K562 (cell line): ENCODE measurements around the gene RAB6B. TPM values are rescaled to one million over a fixed set of nuclear protein-coding genes. Genes with fewer than 3 reads are reported as not detected.

Source experiments
- ATAC-seq: fragments of 200-7000 bp; cut with Tn5 transposase; 3 replicates; pipeline ENCODE4 v1.9.1; 2020; ENCODE audit warnings: moderate library complexity
- BruUV-seq: library from RNA; stranded (reverse); fragments of 400-500 nt; replicated peaks from 2 replicates; lab custom pipeline; 2021; lab: Mats Ljungman, UMichigan
- CTCF ChIA-PET: fragments of 300-600 bp; formaldehyde crosslinking; extraction: SDS; loops from one replicate; lab custom pipeline; 2021; ENCODE audit warnings: low intra/inter-chr PET ratio; lab: Yijun Ruan, JAX
- POLR2A ChIA-PET: fragments of 300-600, 350-650 bp; sonication (Branson Sonifier 250); formaldehyde crosslinking; extraction: SDS; loops from one replicate; lab custom pipeline; 2021; ENCODE audit warnings: antibody characterized with exemption, inconsistent platforms; lab: Yijun Ruan, JAX
- DNase-seq, 4 experiments: peaks; one replicate each; pipeline versions ENCODE4 v3.0.0 to v3.0.0-alpha.2; 2011 to 2018; ENCODE audit warnings: low spot score in 3 of 4, mixed read lengths in 3 of 4; ENCODE audit errors: extremely low read depth in 1 of 4
- FAIRE-seq: peaks from 2 replicates; lab custom pipeline; 2011; peaks lifted over from hg19 to GRCh38; lab: Jason Lieb, UNC
- H2AFZ ChIP-seq: 2 replicates; pipeline ENCODE4 v1.6.0; 2011; ENCODE audit warnings: low read depth, low read length, control low read depth, inconsistent platforms
- H3K27ac ChIP-seq: fragments of 200-600 bp; 3 replicates; pipeline ENCODE4 v1.8.0; 2011; ENCODE audit warnings: low read depth, mild to moderate bottlenecking, control low read depth, inconsistent platforms, low read length, moderate library complexity, mixed read lengths; ENCODE audit errors: extremely low read depth
- H3K27me3 ChIP-seq, 2 experiments: fragments of 300-600 bp in 1 of 2; 2 replicates in 1 of 2; 3 replicates in 1 of 2; pipeline versions ENCODE4 v1.6.0 to v1.8.0; 2011; ENCODE audit warnings: inconsistent platforms in 2 of 2, low read length in 2 of 2, mild to moderate bottlenecking in 1 of 2, mixed read lengths in 1 of 2, moderate library complexity in 1 of 2; ENCODE audit not compliant: control insufficient read depth in 2 of 2, insufficient read depth in 2 of 2
- H3K36me3 ChIP-seq: fragments of 300-600 bp; 3 replicates; pipeline ENCODE4 v1.8.0; 2011; ENCODE audit warnings: mild to moderate bottlenecking, low read length, inconsistent platforms; ENCODE audit not compliant: control insufficient read depth, insufficient read depth
- H3K4me1 ChIP-seq, 2 experiments: fragments of 200-600 bp in 1 of 2; replicated peaks in 1 of 2; 2 replicates in 1 of 2; 3 replicates in 1 of 2; pipeline versions ENCODE4 v1.5.1 to v1.8.0; 2011; ENCODE audit warnings: inconsistent platforms in 2 of 2, low read length in 2 of 2, mild to moderate bottlenecking in 1 of 2, mixed read lengths in 1 of 2, moderate library complexity in 1 of 2; ENCODE audit not compliant: control insufficient read depth in 2 of 2, insufficient read depth in 2 of 2
- H3K4me2 ChIP-seq: 2 replicates; pipeline ENCODE4 v1.6.1; 2011; ENCODE audit warnings: low read length, control low read depth, inconsistent platforms, mixed read lengths; ENCODE audit not compliant: insufficient read depth
- H3K4me3 ChIP-seq: fragments of 200-600 bp; sonication (generic), shearing (Covaris generic); 2 replicates; pipeline ENCODE4 v1.5.1; 2016; ENCODE audit warnings: control low read depth, inconsistent platforms
- H3K79me2 ChIP-seq: fragments of 200-600 bp; 3 replicates; pipeline ENCODE4 v1.8.0; 2011; ENCODE audit warnings: low read length, inconsistent platforms; ENCODE audit not compliant: control insufficient read depth, insufficient read depth
- H3K9ac ChIP-seq, 2 experiments: 2 replicates each; pipeline versions ENCODE4 v1.6.0 to v1.6.1; 2011; ENCODE audit warnings: low read depth in 2 of 2, low read length in 2 of 2, control low read depth in 1 of 2, inconsistent platforms in 1 of 2, mild to moderate bottlenecking in 1 of 2, mixed read lengths in 1 of 2; ENCODE audit not compliant: insufficient read depth in 1 of 2
- H3K9me1 ChIP-seq: one replicate; pipeline ENCODE4 v1.6.0; 2011; ENCODE audit warnings: inconsistent platforms, mild to moderate bottlenecking, low read length, moderate library complexity; ENCODE audit not compliant: control insufficient read depth, insufficient read depth
- H3K9me3 ChIP-seq: replicated peaks from 2 replicates; pipeline ENCODE4 v1.5.1; 2011; ENCODE audit warnings: low read depth, low read length, inconsistent platforms; ENCODE audit not compliant: control insufficient read depth, insufficient read depth
- H4K20me1 ChIP-seq: replicated peaks from 2 replicates; pipeline ENCODE4 v1.6.1; 2011; ENCODE audit warnings: low read length, inconsistent platforms, mixed read lengths; ENCODE audit not compliant: control insufficient read depth, insufficient read depth
- POLR2H ChIP-seq: IDR thresholded peaks from 2 replicates; pipeline ENCODE4 v1.6.1; 2016; ENCODE audit warnings: missing genetic modification characterization, low read depth, mild to moderate bottlenecking, control low read depth, missing compliant biosample characterization, moderate library complexity
- RAD21 ChIP-seq, 2 experiments: fragments of 250-450 bp in 1 of 2; fragments of 450-650 bp in 1 of 2; sonication (Bioruptor Pico) in 1 of 2; formaldehyde crosslinking in 1 of 2; IDR thresholded peaks in 1 of 2; conservative IDR thresholded peaks in 1 of 2; 2 replicates each; pipeline versions ENCODE4 v1.4.0 to v1.8.0; 2020 to 2022; ENCODE audit warnings: mild to moderate bottlenecking in 2 of 2, moderate library complexity in 1 of 2
- RBM17 ChIP-seq: fragments of 200-400 bp; formaldehyde crosslinking; IDR thresholded peaks from 2 replicates; pipeline ENCODE4 v1.6.1; 2017; ENCODE audit warnings: low read depth, mild to moderate bottlenecking, low read length, borderline replicate concordance
- ZFP1 ChIP-seq: fragments of 450-650 bp; formaldehyde crosslinking; IDR thresholded peaks from 2 replicates; pipeline ENCODE4 v1.4.0; 2020; ENCODE audit warnings: mild to moderate bottlenecking, mixed read lengths
- WGBS: fragments of 100-300 bp; shearing (Covaris generic); methylation state at CpG from one replicate; pipeline ENCODE4 v1.1.6; 2016; ENCODE audit warnings: low coverage, mixed read lengths; ENCODE audit not compliant: insufficient coverage; ENCODE audit errors: missing lambda C conversion rate; 5-methylcytosine and 5-hydroxymethylcytosine counted together
- in situ Hi-C: fragments of 300-500 bp; cut with MboI; formaldehyde crosslinking; loops from 4 replicates; pipeline ENCODE4 v1.15.0; 2018; ENCODE audit warnings: inconsistent platforms, mixed read lengths
- intact Hi-C: fragments of 100-400 bp; cut with micrococcal nuclease; formaldehyde crosslinking; loops from 2 replicates; pipeline ENCODE4 v1.14.2; 2022
- polyA plus RNA-seq, 8 experiments: library from polyadenylated mRNA; depleted of rRNA in 4 of 8; stranded (reverse) in 5 of 8; unstranded in 3 of 8; fragments of >200 nt; fragmentation: Nextera tagmentation in 2 of 8; fragmentation: Illumina TruSeq in 1 of 8; extraction: Ambion mirVana in 2 of 8; extraction: Trizol in 1 of 8; gene quantifications; 2 replicates each; pipeline versions ENCODE4 v1.2.1 to v1.2.3, GENCODE V29; 2011 to 2014; ENCODE audit warnings: inconsistent platforms in 1 of 8, missing spikeins in 1 of 8
- total RNA-seq, 7 experiments: library from RNA; depleted of rRNA in 6 of 7; stranded (reverse); fragments of >200 nt in 6 of 7; fragmentation: Illumina TruSeq in 2 of 7; extraction: Trizol in 2 of 7; gene quantifications; 2 replicates each; pipeline versions ENCODE4 v1.2.1 to v1.2.3, GENCODE V29; 2011 to 2021; ENCODE audit warnings: low replicate concordance in 1 of 7
- TF ChIP-seq, protein P1 (sequence below), 2 experiments: fragments of 450-650 bp; formaldehyde crosslinking in 1 of 2; IDR thresholded peaks; 2 replicates each; pipeline versions ENCODE4 v1.4.0 to v1.6.1; 2014 to 2020; ENCODE audit warnings: mild to moderate bottlenecking in 2 of 2, borderline replicate concordance in 1 of 2, low read depth in 1 of 2
- TF ChIP-seq, protein P2 (sequence below): sonication (generic); formaldehyde crosslinking; IDR thresholded peaks from 2 replicates; pipeline ENCODE4 v1.8.1; 2023; ENCODE audit warnings: mild to moderate bottlenecking, missing genetic modification reagents

The RAB6B gene
- total and polyA plus RNA-seq, 9 of the 15 experiments (the other 6 are each of a cell fraction or from before 2014, with no cell fraction given), result 0.60 to 18.1 (median 1.5) TPM

DNA sequence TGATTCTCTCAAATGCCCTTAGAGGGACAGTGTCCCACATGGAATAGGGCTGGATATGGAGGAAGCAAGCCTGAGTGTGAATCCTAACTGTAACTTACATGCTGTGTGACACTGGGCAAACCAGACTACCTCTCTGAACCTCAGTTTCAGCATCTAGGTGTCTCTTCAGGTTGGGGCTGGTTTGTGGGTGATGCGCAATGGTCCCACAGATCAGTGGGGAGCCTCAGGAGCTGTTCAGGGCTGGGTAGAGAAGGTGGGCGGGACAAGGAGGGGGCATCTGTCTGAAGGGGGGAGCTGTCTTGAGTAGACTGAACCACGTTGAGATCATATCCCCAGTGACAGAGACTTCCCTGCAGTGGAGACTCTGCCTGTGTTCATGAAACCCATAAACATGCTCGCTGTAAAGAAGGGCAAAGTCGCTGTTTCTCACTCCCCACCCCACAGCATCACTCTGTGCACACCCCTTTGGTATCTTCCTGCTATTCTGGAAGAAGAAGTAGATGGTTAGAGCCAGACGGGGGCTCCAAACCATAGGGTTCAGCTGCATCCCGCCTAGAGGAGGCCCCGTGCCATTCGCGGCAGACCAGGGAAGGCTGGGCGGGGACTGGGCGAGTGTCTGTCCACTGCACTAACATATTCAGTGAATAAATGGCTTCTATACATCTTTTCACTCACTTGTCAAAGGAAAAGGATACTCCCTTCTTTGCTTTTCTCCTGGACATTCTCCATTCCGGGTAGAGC, 61.6 kb downstream of the RAB6B start:
- Histone ChIP-seq H3K27ac (no peak overlapping the region), H4K20me1 (no peaks in the 10 kb centered on the region), H3K79me2 (no peaks in the 10 kb centered on the region), H3K9me3 (no peaks in the 10 kb centered on the region), H2AFZ (no peak overlapping the region), H3K4me1 (no peaks in the 10 kb centered on the region; a peak in 1 of 5 replicates), H3K9me1 (no peaks in the 10 kb centered on the region), H3K9ac (no peak overlapping the region), H3K36me3 (no peaks in the 10 kb centered on the region), H3K27me3 (no peaks in the 10 kb centered on the region), H3K4me3 (no peak overlapping the region), H3K4me2 (no peak overlapping the region)
- peak; percentile 19 to 36 (median 34) for DNase-seq
- WGBS, result 20% methylated on average over 7 of the region's 13 CpGs
- ChIA-PET CTCF (no interaction called here), POLR2A (interaction anchor here (1.7 kb wide), 1 partner anchor 17 kb away, joined by 4 read pairs; no protein-coding TSS in a partner anchor)
- intact Hi-C loops (loop anchor here (1.0 to 5.0 kb wide), 2 partner anchors 67 to 93 kb away; no protein-coding TSS in a partner anchor), in situ Hi-C loops (no loop called here)
- no peak for FAIRE-seq
- no TSS peak for BruUV-seq
- ATAC-seq, result peak; percentile 86
- TF ChIP-seq, protein P1, sequence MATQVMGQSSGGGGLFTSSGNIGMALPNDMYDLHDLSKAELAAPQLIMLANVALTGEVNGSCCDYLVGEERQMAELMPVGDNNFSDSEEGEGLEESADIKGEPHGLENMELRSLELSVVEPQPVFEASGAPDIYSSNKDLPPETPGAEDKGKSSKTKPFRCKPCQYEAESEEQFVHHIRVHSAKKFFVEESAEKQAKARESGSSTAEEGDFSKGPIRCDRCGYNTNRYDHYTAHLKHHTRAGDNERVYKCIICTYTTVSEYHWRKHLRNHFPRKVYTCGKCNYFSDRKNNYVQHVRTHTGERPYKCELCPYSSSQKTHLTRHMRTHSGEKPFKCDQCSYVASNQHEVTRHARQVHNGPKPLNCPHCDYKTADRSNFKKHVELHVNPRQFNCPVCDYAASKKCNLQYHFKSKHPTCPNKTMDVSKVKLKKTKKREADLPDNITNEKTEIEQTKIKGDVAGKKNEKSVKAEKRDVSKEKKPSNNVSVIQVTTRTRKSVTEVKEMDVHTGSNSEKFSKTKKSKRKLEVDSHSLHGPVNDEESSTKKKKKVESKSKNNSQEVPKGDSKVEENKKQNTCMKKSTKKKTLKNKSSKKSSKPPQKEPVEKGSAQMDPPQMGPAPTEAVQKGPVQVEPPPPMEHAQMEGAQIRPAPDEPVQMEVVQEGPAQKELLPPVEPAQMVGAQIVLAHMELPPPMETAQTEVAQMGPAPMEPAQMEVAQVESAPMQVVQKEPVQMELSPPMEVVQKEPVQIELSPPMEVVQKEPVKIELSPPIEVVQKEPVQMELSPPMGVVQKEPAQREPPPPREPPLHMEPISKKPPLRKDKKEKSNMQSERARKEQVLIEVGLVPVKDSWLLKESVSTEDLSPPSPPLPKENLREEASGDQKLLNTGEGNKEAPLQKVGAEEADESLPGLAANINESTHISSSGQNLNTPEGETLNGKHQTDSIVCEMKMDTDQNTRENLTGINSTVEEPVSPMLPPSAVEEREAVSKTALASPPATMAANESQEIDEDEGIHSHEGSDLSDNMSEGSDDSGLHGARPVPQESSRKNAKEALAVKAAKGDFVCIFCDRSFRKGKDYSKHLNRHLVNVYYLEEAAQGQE (IDR thresholded peaks at IDR 0.05; ENCODE audit: borderline replicate concordance), result peak; percentile 39; the same call in 1 of the 2 replicates
- TF ChIP-seq, protein P1 (CRISPR knock-in tag; IDR thresholded peaks at IDR 0.05; ENCODE audit: low read depth), result no peak
- TF ChIP-seq, protein P2, sequence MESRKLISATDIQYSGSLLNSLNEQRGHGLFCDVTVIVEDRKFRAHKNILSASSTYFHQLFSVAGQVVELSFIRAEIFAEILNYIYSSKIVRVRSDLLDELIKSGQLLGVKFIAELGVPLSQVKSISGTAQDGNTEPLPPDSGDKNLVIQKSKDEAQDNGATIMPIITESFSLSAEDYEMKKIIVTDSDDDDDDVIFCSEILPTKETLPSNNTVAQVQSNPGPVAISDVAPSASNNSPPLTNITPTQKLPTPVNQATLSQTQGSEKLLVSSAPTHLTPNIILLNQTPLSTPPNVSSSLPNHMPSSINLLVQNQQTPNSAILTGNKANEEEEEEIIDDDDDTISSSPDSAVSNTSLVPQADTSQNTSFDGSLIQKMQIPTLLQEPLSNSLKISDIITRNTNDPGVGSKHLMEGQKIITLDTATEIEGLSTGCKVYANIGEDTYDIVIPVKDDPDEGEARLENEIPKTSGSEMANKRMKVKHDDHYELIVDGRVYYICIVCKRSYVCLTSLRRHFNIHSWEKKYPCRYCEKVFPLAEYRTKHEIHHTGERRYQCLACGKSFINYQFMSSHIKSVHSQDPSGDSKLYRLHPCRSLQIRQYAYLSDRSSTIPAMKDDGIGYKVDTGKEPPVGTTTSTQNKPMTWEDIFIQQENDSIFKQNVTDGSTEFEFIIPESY (CRISPR knock-in tag), result peak; percentile 90
- TF ChIP-seq POLR2H (tag) (no peak), RAD21 (CRISPR knock-in tag; conservative IDR thresholded peaks at IDR 0.05 in 1 of 2, IDR thresholded peaks at IDR 0.05 in 1 of 2) (peak in 1 of 2 experiments; percentile 51; a peak in 2 of 4 replicates), ZFP1 (CRISPR knock-in tag) (no peak), RBM17 (no peak)
